Measurements from ENCODE around the gene ZNF496.

ZNF496 gene

GRCh38 chr1:247336390-247336789 is 4.7 kb upstream of the ZNF496 start:
- Histone ChIP-seq H3K4me2 (ENCODE audit: low read depth, low read length) (no peak overlapping the region), H3K79me2 (ENCODE audit: low read length) (no peaks in the 10 kb centered on the region), H3K4me1 (ENCODE audit: low read length) (no peaks in the 10 kb centered on the region), H4K20me1 (ENCODE audit: insufficient read depth, low read length) (no peaks in the 10 kb centered on the region), H3K36me3 (replicated peaks; ENCODE audit: insufficient read depth, low read length) (no peaks in the 10 kb centered on the region), H3K4me3 (ENCODE audit: low read length) (no peak overlapping the region), H3K9me2 (replicated peaks; ENCODE audit: insufficient read depth, low read length) (no peaks in the 10 kb centered on the region), H3K9me3 (replicated peaks; ENCODE audit: insufficient read depth, low read length) (no peaks in the 10 kb centered on the region), H3F3A (ENCODE audit: insufficient read depth, low read length) (no peaks in the 10 kb centered on the region), H3K27ac (ENCODE audit: low read length) (no peak overlapping the region), H3K27me3 (replicated peaks; ENCODE audit: insufficient read depth, low read length) (no peaks in the 10 kb centered on the region), H2AFZ (ENCODE audit: low read length) (no peak overlapping the region), H3K9ac (ENCODE audit: low read length) (no peak overlapping the region)
- DNase-seq = no peak
- TF ChIP-seq, protein P1, sequence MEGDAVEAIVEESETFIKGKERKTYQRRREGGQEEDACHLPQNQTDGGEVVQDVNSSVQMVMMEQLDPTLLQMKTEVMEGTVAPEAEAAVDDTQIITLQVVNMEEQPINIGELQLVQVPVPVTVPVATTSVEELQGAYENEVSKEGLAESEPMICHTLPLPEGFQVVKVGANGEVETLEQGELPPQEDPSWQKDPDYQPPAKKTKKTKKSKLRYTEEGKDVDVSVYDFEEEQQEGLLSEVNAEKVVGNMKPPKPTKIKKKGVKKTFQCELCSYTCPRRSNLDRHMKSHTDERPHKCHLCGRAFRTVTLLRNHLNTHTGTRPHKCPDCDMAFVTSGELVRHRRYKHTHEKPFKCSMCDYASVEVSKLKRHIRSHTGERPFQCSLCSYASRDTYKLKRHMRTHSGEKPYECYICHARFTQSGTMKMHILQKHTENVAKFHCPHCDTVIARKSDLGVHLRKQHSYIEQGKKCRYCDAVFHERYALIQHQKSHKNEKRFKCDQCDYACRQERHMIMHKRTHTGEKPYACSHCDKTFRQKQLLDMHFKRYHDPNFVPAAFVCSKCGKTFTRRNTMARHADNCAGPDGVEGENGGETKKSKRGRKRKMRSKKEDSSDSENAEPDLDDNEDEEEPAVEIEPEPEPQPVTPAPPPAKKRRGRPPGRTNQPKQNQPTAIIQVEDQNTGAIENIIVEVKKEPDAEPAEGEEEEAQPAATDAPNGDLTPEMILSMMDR (IDR thresholded peaks at IDR 0.05; ENCODE audit: low read length) = no peak
- no peak for TF ChIP-seq EZH2 (optimal IDR thresholded peaks at IDR 0.05; ENCODE audit: low read depth, low read length)
- no peak for TF ChIP-seq EZH2phosphoT487 (IDR thresholded peaks at IDR 0.05; ENCODE audit: low read length)

- Histone ChIP-seq H4K20me1 (ENCODE audit: insufficient read depth, low read length) (no peaks in the 10 kb centered on the region), H3K4me1 (ENCODE audit: low read length) (no peaks in the 10 kb centered on the region), H3K27ac (ENCODE audit: low read length) (no peak overlapping the region), H3K4me3 (ENCODE audit: low read length) (no peak overlapping the region), H3K9me3 (replicated peaks; ENCODE audit: insufficient read depth, low read length) (no peaks in the 10 kb centered on the region), H3K36me3 (replicated peaks; ENCODE audit: insufficient read depth, low read length) (no peaks in the 10 kb centered on the region), H3K9ac (ENCODE audit: low read length) (no peak overlapping the region), H2AFZ (ENCODE audit: low read length) (no peak overlapping the region), H3K4me2 (ENCODE audit: low read depth, low read length) (no peak overlapping the region), H3K79me2 (ENCODE audit: low read length) (no peaks in the 10 kb centered on the region), H3F3A (ENCODE audit: insufficient read depth, low read length) (no peaks in the 10 kb centered on the region), H3K27me3 (replicated peaks; ENCODE audit: insufficient read depth, low read length) (no peaks in the 10 kb centered on the region), H3K9me2 (replicated peaks; ENCODE audit: insufficient read depth, low read length) (no peaks in the 10 kb centered on the region)
- DNase-seq = no peak
- TF ChIP-seq, protein P1 (IDR thresholded peaks at IDR 0.05; ENCODE audit: low read length) = no peak
- TF ChIP-seq EZH2 (optimal IDR thresholded peaks at IDR 0.05; ENCODE audit: low read depth, low read length) = no peak
- TF ChIP-seq EZH2phosphoT487 (IDR thresholded peaks at IDR 0.05; ENCODE audit: low read length) = no peak
Measured at GRCh38 chr1:247335882-247336281, 4.2 kb upstream of the ZNF496 start.

- H3K9me2 ChIP-seq (replicated peaks; ENCODE audit: insufficient read depth, low read length) = no peaks in the 10 kb centered on the region
- 0 out of 2 replicates have a peak, but pooled peaks cover 5% of the 10 kb centered on the region for H3K4me1 ChIP-seq (ENCODE audit: low read length)
- H3K9me3 ChIP-seq (replicated peaks; ENCODE audit: insufficient read depth, low read length) = no peaks in the 10 kb centered on the region
- no peak overlapping the region for H3K9ac ChIP-seq (ENCODE audit: low read length)
- H2AFZ ChIP-seq (ENCODE audit: low read length) = no peak overlapping the region
- no peak for DNase-seq
- H3K27ac ChIP-seq (ENCODE audit: low read length) = no peak overlapping the region
- no peaks in the 10 kb centered on the region for H4K20me1 ChIP-seq (ENCODE audit: insufficient read depth, low read length)
- H3K4me2 ChIP-seq (ENCODE audit: low read depth, low read length) = no peak overlapping the region
- H3K27me3 ChIP-seq (replicated peaks; ENCODE audit: insufficient read depth, low read length) = no peaks in the 10 kb centered on the region
- TF ChIP-seq, protein P1 (IDR thresholded peaks at IDR 0.05; ENCODE audit: low read length) = no peak
- TF ChIP-seq EZH2phosphoT487 (IDR thresholded peaks at IDR 0.05; ENCODE audit: low read length) = no peak
- TF ChIP-seq EZH2 (optimal IDR thresholded peaks at IDR 0.05; ENCODE audit: low read depth, low read length) = no peak
- no peaks in the 10 kb centered on the region for H3F3A ChIP-seq (ENCODE audit: insufficient read depth, low read length)
- H3K4me3 ChIP-seq (ENCODE audit: low read length) = no peak overlapping the region
- H3K79me2 ChIP-seq (ENCODE audit: low read length) = peaks cover 6% of the 10 kb centered on the region; the same call in 1 of the 2 replicates
- H3K36me3 ChIP-seq (replicated peaks; ENCODE audit: insufficient read depth, low read length) = no peaks in the 10 kb centered on the region
Measured at GRCh38 chr1:247334378-247335133, 2.9 kb upstream of the ZNF496 start.
